HG02763 (cell line): Measurements from ENCODE around the gene MYO1E.

Source experiments
- ATAC-seq: cut with Tn5 transposase; IDR thresholded peaks from one replicate; pipeline ENCODE4 v1.9.1; 2021; ENCODE audit warnings: mild to moderate bottlenecking, moderate library complexity; ENCODE audit not compliant: unreplicated experiment

The MYO1E gene

DNA sequence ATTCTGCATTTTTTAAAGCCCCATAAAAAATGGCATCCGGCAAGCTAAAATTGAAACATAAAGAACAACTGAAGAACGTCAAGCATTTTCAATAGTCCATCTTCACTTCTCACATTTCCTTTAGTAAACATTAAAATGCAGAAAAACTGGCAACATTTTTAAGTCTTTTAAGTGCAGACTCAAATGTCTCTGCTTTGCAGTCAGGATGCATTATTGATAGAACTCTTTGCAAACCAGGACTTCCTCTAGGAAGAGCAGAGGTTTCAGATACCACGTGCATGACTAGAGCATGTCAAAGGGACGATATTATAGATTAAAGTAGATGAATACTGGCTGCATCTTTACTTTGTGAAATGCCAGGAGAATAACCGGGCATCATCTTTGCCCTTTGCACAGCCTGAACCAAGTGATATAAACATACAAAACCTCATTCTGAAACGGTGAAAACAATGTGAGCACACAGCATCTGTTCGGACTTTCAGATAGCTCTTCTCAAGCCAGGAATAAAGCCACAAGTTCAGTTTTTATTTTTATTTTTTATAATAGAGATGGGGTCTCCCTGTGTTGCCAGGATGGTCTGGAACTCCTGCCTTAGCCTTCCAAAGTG, 101.0 kb downstream of the MYO1E start:
- no peak for ATAC-seq

DNA sequence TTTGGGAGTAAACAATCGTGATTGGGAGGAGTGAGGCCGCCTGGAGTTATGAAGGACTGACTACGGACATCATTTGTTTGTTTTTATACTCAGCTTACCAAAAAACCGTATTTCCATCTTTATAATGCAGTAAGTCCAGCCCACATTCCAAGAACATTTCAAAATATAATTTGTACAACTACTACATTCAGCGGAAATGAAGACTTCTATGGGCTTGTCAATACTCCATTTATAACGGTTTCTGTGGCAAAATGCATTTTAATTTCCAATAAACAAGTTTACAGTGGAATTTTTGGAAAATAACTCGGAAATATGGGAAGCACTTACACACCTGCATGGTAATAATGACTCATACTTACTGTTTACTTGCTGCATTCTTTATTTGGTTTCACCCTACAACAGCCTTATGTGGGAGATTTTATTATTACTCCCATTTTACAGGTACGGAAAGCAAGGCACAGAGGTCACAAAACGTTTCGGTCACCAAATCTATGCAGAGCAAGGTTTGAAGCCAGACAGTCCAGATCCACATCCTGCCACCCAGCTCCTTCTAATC, 103.7 kb downstream of the MYO1E start:
- ATAC-seq = no peak

DNA sequence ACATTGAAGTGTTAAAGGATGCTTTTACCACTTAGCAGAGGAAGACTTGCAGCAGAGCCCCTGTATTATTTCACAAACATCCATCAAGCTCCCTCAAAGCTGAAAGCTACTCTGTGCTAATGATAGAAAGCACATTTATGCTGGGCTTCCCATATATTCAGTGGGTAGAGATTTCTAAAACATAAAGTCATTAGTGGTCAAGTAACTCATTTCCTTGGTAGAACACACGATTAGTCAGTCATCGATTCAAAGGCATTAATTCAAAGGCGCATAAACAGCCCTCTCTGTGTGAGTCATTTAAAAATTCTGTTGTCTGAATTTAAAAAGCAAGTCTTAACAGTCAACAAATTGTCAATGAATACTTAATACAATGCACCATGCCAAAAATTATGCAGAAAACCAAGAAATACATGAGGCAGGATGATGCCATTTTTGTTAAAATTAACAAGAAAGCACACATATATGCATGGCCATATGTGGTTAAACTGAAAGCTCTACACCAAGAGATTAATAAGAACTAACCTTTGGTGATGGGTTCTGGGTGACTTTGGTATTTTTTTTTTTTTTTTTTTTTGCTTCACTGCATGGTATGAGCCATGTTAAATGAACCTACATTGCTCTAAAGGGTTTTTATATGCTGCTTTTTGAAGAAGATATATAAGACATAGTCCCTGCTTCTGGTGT, 104.4 kb downstream of the MYO1E start:
- ATAC-seq = no peak

DNA sequence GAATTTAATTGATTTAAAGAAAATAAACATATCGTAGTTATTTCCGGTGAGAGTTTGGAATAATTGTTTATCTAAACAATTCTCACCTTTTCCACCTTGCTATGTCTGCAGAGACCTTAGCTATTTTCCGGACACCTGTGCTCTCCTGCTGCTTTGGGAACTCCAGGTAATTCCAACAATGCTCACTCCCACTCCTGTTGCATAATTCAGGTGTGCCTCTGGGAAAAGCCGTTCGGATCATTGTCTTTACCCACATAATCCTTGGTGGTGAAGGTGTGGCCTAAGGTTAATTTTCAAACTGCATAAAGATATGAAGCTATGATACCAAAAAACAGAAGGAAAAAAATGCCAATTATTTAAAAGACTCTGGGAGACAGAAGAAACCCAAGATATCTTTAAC, 106.6 kb downstream of the MYO1E start:
- ATAC-seq = no peak

DNA sequence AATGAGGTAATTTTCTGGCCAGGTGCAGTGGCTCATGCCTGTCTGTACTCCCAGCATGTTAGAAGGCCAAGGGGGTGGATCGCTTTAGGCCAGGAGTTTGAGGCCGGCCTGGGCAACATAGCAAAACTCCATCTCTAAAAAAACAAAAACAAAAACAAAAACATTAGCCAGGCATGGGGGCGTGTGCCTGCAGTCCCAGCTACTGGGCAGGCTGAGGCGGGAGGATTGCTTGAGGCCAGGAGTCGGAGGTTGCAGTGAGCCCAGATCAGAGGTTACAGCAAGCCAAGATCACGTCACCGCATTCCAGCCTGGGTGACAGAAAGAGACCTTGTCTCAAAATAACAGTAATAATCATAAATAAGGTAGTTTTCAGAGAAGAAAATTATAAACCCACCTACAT, 110.4 kb downstream of the MYO1E start:
- no peak for ATAC-seq

DNA sequence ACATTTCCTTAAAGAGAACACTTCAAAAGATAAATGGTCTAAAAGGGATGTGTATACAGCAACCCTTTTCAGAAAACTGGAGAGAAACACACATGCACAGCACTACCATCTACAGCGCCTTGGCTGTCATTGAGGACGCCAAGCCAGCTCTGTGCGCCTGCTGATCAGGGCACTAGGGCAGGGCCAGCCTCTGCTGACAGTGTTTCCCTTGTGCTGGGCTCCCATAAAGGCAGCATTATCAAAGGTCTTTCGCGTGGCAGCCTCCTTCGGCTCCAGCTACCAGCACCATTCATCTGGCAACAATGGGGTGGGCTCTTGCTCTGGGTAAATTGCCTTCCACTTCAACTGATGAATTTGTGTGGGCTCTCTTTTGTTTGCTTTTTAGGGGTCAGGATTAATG, 112.6 kb downstream of the MYO1E start:
- ATAC-seq = no peak

DNA sequence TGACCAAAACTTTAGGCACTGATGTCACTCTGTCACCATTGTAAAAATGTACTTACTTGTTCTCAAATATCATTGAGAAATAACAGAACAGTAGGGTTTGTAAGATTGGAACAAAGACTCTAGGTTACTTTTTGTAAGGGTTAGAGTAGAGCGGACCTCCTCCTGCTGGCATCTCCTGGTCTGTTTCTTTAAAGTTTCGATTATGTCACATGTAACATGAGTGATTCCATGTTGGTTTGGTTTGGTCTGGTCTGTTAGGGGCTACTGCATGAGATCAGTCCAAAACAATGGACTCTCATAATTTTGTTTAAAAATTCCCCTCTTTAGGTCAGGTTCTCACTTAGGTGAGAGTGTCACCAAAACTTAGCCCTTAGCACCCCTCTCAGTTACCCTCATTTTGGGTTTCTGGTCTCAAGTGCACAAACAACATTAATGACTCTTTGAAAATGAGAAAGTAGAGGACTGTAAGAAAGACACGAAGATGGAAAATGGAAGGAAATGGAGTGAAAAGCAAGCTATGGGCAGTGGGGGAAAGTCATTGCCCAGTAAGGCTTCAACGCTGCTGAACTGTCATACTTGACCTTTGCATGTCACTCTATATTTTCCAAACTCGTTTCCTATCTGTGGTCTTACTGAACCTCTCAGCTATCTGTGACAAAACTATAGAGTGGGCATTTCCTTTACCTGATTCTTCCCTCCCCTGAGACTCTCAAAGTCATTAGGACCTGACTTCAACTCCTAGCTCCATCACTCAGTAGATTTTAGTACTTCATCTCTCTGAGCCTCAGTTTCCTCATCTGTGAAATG, 113.3 kb downstream of the MYO1E start:
- ATAC-seq = no peak

DNA sequence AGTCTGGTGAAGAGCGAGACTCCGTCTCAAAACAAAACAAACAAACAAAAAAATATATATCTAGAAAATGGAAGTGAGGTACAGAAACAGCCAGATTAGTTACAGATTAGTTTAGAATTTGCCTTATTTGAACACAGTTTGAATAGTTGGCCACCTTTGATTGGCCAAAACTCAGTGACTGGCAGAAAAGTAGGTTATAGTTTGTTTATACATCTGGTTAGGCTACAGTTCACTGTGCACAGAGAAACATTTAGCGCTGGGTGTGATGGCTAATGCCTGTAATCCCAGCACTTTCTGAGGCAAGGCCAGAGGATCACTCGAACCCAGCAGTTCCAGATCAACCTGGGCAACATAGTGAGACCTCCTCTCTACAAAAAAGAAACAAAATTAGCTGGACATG, 114.4 kb downstream of the MYO1E start:
- no peak for ATAC-seq

DNA sequence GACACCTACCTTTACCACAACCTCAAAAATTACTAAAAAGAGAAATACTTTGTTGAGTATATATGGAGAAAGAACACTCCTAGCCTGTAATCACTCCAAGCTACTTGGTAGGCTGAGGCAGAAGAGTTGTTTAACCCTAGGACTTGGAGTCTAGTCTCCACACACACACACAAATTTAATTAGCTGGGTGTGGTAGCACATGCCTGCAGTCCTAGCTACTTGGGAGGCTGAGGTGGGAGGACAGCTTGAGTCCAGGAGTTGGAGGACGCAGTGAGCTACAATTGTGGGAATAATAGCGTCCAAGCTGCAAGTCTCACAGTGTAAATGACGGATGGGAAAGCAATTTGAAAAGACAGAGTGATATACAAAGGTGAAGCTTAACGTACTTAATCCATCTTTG, 115.5 kb downstream of the MYO1E start:
- no peak for ATAC-seq

DNA sequence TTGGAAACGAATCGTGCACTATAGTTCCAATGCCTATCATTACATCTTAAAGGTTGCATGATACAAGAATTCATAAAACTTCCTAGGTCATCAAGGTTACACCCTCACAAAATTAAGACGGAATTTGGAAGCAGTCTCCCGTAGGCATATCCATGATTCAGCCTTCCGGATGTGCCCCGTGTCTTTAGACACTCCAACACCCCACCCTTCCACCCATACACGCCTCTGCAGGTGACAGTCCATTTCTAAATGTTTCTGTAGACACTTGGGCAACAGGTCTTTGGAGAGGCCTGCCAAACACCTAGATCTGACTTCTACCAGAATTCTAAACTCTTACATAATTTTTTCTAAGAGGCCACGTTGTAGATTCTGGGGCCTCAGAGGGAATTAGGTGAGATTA, 116.2 kb downstream of the MYO1E start:
- ATAC-seq = no peak

DNA sequence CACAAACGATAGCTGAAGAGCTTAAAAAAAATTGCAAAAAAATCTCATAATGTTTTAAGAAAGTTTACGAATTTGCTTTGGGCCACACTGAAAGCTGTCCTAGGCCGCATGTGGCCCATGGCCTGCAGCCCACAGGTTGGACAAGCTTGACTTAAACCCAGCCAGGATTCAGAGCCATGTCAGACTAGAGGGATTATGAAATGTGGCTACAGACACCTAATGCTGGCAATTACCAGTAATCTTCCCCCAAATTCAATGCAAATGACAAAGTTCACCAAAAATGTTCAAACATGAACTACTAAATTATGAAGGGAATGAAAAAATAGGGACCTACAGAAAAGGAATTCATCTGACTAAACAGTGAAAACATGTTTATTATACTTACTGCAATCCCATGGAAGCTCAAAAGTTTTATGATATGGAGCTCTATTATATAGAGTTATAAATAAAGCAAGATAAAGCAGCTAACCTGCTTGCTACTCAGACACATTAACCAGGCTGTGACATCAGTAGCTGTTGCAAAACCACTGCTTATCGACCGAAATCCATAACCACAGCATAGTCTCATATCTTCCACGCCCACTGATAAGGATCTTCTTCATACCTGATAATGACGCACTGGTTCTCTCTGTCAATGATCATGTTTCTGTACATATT, 116.9 kb downstream of the MYO1E start:
- ATAC-seq = no peak

DNA sequence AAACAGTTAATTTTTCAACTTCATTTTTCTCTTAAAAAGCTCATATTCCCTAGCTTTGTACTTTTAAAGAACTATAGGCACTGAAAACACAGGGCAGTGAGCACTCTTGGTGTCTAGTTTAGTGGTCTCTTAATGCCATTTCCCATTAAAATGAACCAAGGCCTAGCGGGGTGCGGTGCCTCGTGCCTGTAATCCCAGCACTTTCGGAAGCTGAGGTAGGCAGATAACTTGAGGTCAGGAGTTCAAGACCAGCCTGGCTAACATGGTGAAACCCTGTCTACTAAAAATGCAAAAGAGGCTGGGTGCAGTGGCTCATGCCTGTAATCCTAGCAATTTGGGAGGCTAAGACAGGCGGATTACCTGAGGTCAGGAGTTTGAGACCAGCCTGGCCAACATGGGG, 120.5 kb downstream of the MYO1E start:
- no peak for ATAC-seq

DNA sequence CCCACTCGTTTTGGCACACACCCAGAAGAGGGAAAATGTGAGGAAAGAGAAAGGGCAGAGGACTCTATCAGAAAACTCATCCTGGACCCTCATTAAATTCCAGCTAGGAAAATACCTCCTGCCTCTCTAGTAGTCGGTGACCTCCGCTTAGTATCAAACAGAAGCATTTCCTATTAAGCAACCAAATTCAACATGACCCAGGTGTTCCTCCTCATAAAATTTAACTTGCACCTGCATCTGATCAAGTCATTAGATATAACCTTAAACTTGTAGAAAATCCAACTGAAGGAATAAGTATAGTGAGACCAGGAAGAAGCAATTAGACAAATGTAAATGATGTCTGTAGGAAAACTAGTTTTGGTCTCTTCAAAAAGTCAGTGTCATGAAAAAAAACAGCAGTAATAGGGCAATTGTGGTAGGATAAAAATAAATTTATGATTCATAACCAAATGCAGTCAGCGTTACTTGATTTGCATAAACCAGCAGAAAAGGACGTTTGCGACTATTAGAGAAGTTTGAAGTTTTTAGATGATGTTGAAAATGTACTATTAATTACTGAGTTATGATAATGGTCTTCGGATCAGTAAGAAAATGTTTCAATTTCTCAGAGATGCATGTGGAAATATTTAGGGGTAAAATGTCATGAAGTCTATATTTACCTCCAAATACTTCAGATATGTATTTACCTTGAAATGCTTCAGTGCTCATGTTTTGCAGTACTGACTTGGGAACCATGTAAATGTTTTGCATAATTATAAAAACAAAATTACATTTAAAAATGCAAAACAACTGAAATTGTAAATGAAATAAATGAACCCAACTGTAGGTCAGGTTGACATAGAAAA, 121.4 kb downstream of the MYO1E start:
- peak; percentile 56 for ATAC-seq

DNA sequence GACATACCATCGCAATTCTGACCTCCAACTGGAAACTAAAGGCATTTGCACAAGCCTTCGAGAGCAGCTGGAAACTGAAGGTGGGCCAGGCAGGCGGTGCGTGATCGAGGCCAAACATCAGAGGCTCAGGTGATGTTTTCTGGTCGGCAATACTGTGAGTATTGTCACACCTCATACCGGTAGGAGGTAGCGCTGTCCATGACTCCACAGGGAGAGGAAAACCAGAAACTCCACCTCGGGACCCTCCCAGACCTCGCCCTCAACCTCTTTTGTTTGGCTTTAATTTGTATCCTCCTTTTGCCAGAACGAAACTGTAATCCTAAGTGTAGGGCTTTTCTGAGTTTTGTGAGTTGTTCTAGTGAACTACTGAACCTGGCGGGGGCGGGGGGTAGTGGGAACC, 122.4 kb downstream of the MYO1E start:
- no peak for ATAC-seq

DNA sequence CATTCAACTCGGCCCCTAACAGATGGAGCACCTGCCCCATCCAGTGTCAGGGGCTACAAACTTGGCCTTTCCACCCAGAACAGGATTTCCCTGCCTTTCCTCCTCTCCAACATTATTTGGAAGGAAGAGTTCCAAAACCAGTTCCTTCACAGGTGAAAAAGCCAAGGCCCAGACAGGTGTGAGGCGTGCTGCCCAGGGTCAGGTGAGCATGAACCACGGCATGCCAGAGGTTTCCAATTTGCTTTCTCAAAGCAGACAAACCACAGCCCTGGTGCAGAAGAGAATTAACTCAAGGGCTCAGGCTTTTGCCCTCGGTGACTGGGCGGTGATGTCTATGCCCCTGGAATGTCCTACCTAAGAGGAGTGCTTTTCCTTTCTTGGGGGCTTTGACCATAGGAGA, 122.9 kb downstream of the MYO1E start:
- ATAC-seq = no peak

DNA sequence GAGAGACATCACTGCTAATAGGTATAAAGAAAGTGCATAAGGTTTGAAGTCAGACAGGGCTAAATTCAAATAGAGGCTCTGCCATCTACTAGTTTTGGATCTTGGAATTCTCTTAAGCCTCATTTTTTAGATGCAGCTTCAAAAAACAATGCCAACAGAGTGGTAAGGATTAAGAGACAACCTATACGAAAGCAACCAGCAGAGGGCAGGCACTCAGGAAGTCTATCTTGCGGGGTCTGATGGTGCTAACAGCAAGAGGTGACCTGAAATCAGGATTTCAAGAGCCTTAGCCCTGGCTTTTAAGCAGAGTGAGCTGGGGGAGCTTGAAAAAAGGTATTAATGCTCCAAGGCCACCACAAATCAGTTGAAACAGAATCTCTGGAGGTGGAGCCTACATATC, 125.3 kb downstream of the MYO1E start:
- peak; percentile 33 for ATAC-seq

DNA sequence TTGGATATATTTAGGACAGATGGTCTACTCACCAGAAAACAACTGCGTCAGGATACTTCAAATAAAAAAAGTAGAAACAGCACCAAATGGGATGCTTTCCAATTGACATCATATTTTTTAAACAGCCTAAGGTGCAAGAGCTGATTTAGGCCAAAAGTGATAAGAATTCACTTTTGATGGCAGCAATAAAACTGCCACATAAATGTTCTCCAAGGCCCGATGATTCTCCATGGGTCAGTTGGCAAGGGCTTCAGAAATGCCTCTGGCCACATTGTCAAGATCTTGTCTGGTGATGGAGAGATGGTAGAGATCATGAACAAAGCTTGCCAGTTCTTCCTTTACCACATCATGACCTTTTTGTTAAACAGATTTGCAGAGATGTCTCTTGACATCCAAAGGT, 127.1 kb downstream of the MYO1E start:
- ATAC-seq = no peak

DNA sequence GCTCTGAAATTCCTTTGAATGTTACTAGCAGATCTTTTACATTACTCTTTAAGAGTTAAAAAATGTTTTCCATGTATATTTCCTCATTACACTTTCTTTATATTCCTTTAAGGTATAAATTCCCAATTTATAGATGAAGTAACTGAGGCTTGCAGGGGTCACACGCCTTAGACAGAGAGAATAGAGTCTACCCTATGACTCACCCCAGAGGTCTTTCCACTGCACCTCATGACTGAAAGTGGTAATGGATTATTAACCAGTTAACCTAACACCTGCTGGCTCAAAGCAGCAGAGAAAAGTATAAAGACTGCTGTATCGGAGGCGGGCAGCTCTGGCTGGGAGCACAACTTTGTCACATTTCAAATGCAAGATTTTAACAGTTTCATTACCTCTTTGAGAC, 128.3 kb downstream of the MYO1E start:
- ATAC-seq = peak; percentile 83

DNA sequence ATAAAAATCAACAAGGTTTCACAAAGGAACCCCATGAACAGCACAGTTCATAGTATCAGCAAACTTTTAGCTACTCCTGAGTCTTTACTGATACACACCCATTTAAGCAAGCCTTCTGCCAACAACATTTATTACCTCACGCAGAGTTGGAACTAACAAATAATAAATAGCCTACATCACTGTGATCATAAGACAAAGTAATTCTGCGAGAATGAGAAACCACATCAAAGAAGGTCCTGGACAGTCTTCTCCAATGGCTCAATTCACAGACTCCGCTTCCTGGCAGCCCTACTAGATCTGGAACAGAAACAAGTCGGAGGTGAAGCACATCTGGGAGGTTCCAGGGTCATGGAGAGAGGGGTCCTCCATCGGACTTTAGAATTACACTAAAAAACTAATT, 129.0 kb downstream of the MYO1E start:
- no peak for ATAC-seq

DNA sequence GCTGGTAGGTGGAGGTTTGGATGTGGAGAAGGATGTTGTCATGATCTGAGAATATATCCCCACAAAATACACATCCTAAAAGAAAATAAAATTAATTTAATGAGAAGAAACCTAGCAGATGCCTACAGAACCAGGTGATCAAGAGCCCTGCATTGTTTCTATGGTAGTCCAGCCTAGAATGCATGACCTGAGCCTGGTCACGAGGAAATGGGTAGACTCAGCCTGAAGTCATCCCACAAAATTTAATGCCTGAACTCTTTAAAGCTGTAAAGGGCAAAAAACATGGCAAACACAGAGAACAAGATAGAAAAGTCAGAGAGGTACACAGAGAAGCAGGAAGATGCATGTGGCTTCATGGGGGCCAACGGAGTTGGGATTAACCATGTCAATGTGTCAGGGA, 130.0 kb downstream of the MYO1E start:
- no peak for ATAC-seq

DNA sequence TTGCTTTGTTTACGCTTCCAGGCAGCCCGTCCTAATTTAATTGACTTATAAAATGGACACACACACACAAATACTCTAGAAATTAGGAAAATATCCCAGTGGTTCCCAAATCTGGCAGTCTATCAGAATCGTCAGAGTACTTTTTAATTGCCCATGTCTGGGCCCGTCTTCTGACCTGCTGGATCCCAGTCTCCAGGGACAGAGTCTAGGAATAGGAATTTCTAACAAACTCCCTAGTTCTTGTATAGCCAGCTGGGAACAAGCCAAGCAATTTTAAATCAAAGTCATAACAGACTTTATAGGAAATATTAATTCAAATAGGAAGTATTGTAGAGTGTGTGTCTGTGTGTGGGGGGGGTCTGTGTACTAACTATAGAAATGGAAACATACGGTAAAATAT, 132.6 kb downstream of the MYO1E start:
- ATAC-seq = no peak
